HCT116 (cell line): ENCODE results near the gene BTBD9.

Experiments used
- CEBPB ChIP-seq: IDR thresholded peaks from 2 replicates; pipeline ENCODE4 v1.6.1; 2012; ENCODE audit warnings: low read depth
- EGR1 ChIP-seq: IDR thresholded peaks from 2 replicates; pipeline ENCODE4 v1.6.1; 2012; ENCODE audit warnings: low read depth
- FOSL1 ChIP-seq: IDR thresholded peaks from 2 replicates; pipeline ENCODE4 v1.6.1; 2012; ENCODE audit warnings: low read depth
- MAX ChIP-seq: IDR thresholded peaks from 2 replicates; pipeline ENCODE4 v1.6.1; 2012
- POLR2A ChIP-seq: IDR thresholded peaks from 2 replicates; pipeline ENCODE4 v1.7.0; 2011; ENCODE audit warnings: borderline replicate concordance; ENCODE audit not compliant: insufficient read depth, insufficient read length; ENCODE audit errors: extremely low read depth
- POLR2AphosphoS5 ChIP-seq: IDR thresholded peaks from 2 replicates; pipeline ENCODE4 v1.6.1; 2011; ENCODE audit warnings: mild to moderate bottlenecking, low read depth, low read length, moderate library complexity
- RAD21 ChIP-seq: IDR thresholded peaks from 2 replicates; pipeline ENCODE4 v1.6.1; 2012; ENCODE audit warnings: low read depth, mild to moderate bottlenecking
- TF ChIP-seq, protein P1 (sequence below), 3 experiments: fragments of 200-600 bp in 1 of 3; sonication (generic) in 1 of 3; IDR thresholded peaks in 2 of 3; conservative IDR thresholded peaks in 1 of 3; 2 replicates each; pipeline ENCODE4 v1.5.1; 2012 to 2017; ENCODE audit warnings: low read depth in 2 of 3, low read length in 2 of 3, antibody characterized with exemption in 1 of 3, borderline replicate concordance in 1 of 3, control low read depth in 1 of 3, mild to moderate bottlenecking in 1 of 3, mixed read lengths in 1 of 3, mixed run types in 1 of 3, moderate library complexity in 1 of 3; ENCODE audit not compliant: insufficient read depth in 1 of 3

GRCh38 chr6:38495922-38496635, 143.7 kb downstream of the BTBD9 start:
- TF ChIP-seq, protein P1, sequence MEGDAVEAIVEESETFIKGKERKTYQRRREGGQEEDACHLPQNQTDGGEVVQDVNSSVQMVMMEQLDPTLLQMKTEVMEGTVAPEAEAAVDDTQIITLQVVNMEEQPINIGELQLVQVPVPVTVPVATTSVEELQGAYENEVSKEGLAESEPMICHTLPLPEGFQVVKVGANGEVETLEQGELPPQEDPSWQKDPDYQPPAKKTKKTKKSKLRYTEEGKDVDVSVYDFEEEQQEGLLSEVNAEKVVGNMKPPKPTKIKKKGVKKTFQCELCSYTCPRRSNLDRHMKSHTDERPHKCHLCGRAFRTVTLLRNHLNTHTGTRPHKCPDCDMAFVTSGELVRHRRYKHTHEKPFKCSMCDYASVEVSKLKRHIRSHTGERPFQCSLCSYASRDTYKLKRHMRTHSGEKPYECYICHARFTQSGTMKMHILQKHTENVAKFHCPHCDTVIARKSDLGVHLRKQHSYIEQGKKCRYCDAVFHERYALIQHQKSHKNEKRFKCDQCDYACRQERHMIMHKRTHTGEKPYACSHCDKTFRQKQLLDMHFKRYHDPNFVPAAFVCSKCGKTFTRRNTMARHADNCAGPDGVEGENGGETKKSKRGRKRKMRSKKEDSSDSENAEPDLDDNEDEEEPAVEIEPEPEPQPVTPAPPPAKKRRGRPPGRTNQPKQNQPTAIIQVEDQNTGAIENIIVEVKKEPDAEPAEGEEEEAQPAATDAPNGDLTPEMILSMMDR (IDR thresholded peaks at IDR 0.05 in 2 of 3, conservative IDR thresholded peaks at IDR 0.05 in 1 of 3; ENCODE audit: borderline replicate concordance in 1 of 3, insufficient read depth in 1 of 3, low read depth in 2 of 3, low read length in 2 of 3): no peak
- TF ChIP-seq POLR2A (no peak), CEBPB (no peak), RAD21 (no peak), POLR2AphosphoS5 (no peak), EGR1 (no peak), MAX (no peak), FOSL1 (no peak)
